ENCODE data around the gene ACP2. TPM values are rescaled to one million over a fixed set of nuclear protein-coding genes. Genes with fewer than 3 reads are reported as not detected.
"Not testable (repeated sequence)": the region's sequence is repeated elsewhere in the genome, so short reads cannot be mapped to it uniquely, and the experiment has no call there.

The ACP2 gene
- total RNA-seq, 1 donor from 2014 or later, result 53.1 TPM

GRCh38 chr11:47208008-47208552 is 40.5 kb downstream of the ACP2 start:
- DNase-seq (ENCODE audit: extremely low read depth, low read depth, low spot score), result not testable (repeated sequence)

DNA sequence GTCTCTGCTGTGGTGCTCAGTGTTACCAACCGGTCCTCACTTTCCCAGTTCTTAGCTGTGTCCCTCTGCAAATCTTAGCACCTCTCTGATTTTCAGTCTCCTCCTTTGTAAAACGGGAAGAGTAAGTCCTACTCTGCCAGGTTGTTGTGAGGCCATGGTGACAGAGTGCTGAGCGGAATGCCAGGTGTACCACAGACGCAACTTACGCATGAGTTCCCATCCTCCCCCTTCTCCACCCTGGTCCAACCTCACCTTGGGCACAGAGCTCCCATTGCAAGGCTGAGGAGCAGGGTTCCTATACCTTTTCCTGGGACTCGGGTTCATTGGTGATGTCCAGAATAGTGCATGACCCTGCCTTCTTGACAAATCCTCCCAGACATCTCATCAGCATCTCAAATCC is 41.2 kb downstream of the ACP2 start:
- no peak for DNase-seq (ENCODE audit: extremely low read depth, low read depth, low spot score)

GRCh38 chr11:47206577-47206976 is 42.0 kb downstream of the ACP2 start:
- DNase-seq (ENCODE audit: extremely low read depth, low read depth, low spot score), result not testable (repeated sequence)

GRCh38 chr11:47204637-47204989 is 44.0 kb downstream of the ACP2 start:
- DNase-seq (ENCODE audit: extremely low read depth, low read depth, low spot score), result no peak

DNA sequence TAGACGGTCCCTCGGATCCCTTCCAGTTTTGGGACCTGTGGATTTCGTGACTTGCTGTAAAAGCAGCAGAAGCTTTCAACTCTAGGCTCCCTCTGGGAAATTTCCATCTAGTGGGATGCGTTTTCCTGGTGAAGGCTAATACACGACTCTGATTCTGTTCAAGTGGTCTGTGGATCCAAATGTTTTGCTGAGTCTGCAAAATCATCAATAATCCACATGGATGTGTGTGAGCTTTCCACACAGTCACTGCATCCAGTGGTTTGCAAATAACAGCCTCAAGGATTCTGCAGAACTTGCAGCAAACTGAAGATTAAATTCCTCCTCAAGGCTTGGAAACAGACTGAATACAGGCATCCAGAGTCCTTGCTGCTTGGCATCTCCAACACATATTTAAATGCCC is 46.0 kb downstream of the ACP2 start:
- no peak for DNase-seq (ENCODE audit: extremely low read depth, low read depth, low spot score)

- DNase-seq (ENCODE audit: extremely low read depth, low read depth, low spot score), result no peak
These were observed 47.6 kb downstream of the ACP2 start for GRCh38 chr11:47201015-47201414.

GRCh38 chr11:47198161-47198560 is 50.5 kb downstream of the ACP2 start:
- DNase-seq (ENCODE audit: extremely low read depth, low read depth, low spot score), result not testable (repeated sequence)

DNA sequence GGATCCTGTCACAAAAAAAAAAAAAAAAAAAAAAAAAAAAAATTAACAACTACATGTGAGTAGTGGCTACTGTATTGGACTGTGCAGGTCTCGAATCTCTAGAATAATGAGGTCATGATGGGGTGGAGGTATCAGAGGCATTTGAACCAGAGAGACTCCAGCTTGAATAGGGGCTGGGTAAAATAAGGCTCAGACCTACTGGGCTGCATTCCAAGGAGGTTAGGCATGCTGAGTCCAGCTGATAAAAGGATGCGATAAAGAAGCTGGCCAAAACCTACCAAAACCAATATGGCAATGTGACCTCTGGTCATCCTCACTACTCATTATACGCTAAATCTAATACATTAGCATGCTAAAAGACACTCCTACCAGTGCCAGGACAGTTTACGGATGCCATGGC is 56.5 kb downstream of the ACP2 start:
- DNase-seq (ENCODE audit: extremely low read depth, low read depth, low spot score), result no peak

GRCh38 chr11:47191137-47191536 is 57.5 kb downstream of the ACP2 start:
- DNase-seq (ENCODE audit: extremely low read depth, low read depth, low spot score), result not testable (repeated sequence)

Other genes starting within 250 kb of the ACP2 start
- gene ARFGAP2, start 71.9 kb downstream of the ACP2 start, total RNA-seq, result 91.4 and 105 TPM in 2 replicates
- gene PACSIN3, start 62.4 kb downstream of the ACP2 start, total RNA-seq, result 16.8 and 21.6 TPM in 2 replicates
- gene DDB2, start 33.8 kb downstream of the ACP2 start, total RNA-seq, result 61.0 and 74.7 TPM in 2 replicates
- gene NR1H3, start 9.2 kb upstream of the ACP2 start, total RNA-seq, result 4.1 and 7.6 TPM in 2 replicates
- gene MADD, start 21.3 kb upstream of the ACP2 start, total RNA-seq, result 28.1 and 39.7 TPM in 2 replicates
- gene MYBPC3, start 103.9 kb upstream of the ACP2 start, total RNA-seq, result not detected in 2 replicates
- gene SPI1, start 129.7 kb upstream of the ACP2 start, total RNA-seq, result not detected in 2 replicates
- 118 and 133 TPM in 2 replicates for gene SLC39A13, start 159.8 kb upstream of the ACP2 start, total RNA-seq
- 143 and 156 TPM in 2 replicates for gene PSMC3, start 177.6 kb upstream of the ACP2 start, total RNA-seq
- gene RAPSN, start 200.3 kb upstream of the ACP2 start, total RNA-seq, result not detected in 2 replicates